ENCODE data around the gene SLC9C2. TPM values are rescaled to one million over a fixed set of nuclear protein-coding genes. Genes with fewer than 3 reads are reported as not detected.

The SLC9C2 gene
- total RNA-seq, 1 donor from 2014 or later = 0.54 TPM

GRCh38 chr1:173491508-173491907 lies 111.4 kb downstream of the SLC9C2 start:
- H3K9me3 ChIP-seq (ENCODE audit: insufficient read depth, low read depth, low read length) = no peaks in the 10 kb centered on the region
- TF ChIP-seq, protein P1, sequence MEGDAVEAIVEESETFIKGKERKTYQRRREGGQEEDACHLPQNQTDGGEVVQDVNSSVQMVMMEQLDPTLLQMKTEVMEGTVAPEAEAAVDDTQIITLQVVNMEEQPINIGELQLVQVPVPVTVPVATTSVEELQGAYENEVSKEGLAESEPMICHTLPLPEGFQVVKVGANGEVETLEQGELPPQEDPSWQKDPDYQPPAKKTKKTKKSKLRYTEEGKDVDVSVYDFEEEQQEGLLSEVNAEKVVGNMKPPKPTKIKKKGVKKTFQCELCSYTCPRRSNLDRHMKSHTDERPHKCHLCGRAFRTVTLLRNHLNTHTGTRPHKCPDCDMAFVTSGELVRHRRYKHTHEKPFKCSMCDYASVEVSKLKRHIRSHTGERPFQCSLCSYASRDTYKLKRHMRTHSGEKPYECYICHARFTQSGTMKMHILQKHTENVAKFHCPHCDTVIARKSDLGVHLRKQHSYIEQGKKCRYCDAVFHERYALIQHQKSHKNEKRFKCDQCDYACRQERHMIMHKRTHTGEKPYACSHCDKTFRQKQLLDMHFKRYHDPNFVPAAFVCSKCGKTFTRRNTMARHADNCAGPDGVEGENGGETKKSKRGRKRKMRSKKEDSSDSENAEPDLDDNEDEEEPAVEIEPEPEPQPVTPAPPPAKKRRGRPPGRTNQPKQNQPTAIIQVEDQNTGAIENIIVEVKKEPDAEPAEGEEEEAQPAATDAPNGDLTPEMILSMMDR (IDR thresholded peaks at IDR 0.05; ENCODE audit: insufficient read depth, low read depth, low read length) = no peak
- no peak for TF ChIP-seq EZH2 (IDR thresholded peaks at IDR 0.05; ENCODE audit: insufficient read depth, low read length)
- peaks cover 25% of the 10 kb centered on the region for H3K36me3 Mint-ChIP-seq (ENCODE audit: low read depth, unreplicated experiment)

GRCh38 chr1:173489929-173490328 lies 112.9 kb downstream of the SLC9C2 start:
- Mint-ChIP-seq H3K36me3 (ENCODE audit: low read depth, unreplicated experiment) (peaks cover 33% of the 10 kb centered on the region), H3K9me3 (ENCODE audit: unreplicated experiment) (peaks cover 10% of the 10 kb centered on the region), H3K4me3 (ENCODE audit: unreplicated experiment) (no peak overlapping the region), H3K4me1 (ENCODE audit: low read depth, unreplicated experiment) (no peaks in the 10 kb centered on the region), H3K27ac (ENCODE audit: unreplicated experiment) (no peak overlapping the region), H3K27me3 (ENCODE audit: low read depth, unreplicated experiment) (no peaks in the 10 kb centered on the region)
- FAIRE-seq = no peak
- no peak for DNase-seq (ENCODE audit: low read depth)
- H3K79me2 ChIP-seq (ENCODE audit: insufficient read depth, low read length) = no peaks in the 10 kb centered on the region
- H3K9ac ChIP-seq (ENCODE audit: low read length) = no peak overlapping the region
- H4K20me1 ChIP-seq (ENCODE audit: insufficient read depth, low read length) = peaks cover 1% of the 10 kb centered on the region
- H3K36me3 ChIP-seq (ENCODE audit: insufficient read depth, low read length) = peaks cover 44% of the 10 kb centered on the region
- no peak overlapping the region for H2AFZ ChIP-seq (ENCODE audit: low read depth, low read length)
- no peak for TF ChIP-seq EZH2 (IDR thresholded peaks at IDR 0.05; ENCODE audit: insufficient read depth, low read length)
- TF ChIP-seq, protein P1 (IDR thresholded peaks at IDR 0.05; ENCODE audit: insufficient read depth, low read depth, low read length) = no peak
- no peak overlapping the region for H3K4me2 ChIP-seq (ENCODE audit: low read length)
- no peaks in the 10 kb centered on the region for H3K4me1 ChIP-seq (ENCODE audit: insufficient read depth, low read length)
- no peak overlapping the region for H3K27ac ChIP-seq (ENCODE audit: low read depth, low read length)
- no peaks in the 10 kb centered on the region for H3K9me3 ChIP-seq (ENCODE audit: insufficient read depth, low read depth, low read length)
- no peak overlapping the region for H3K4me3 ChIP-seq (ENCODE audit: insufficient read depth, low read depth, low read length)
- H3K27me3 ChIP-seq (ENCODE audit: insufficient read depth, low read length) = no peaks in the 10 kb centered on the region

More at GRCh38 chr1:173491508-173491907, 111.4 kb downstream of the SLC9C2 start:
- Mint-ChIP-seq H3K4me1 (ENCODE audit: low read depth, unreplicated experiment) (no peaks in the 10 kb centered on the region), H3K4me3 (ENCODE audit: unreplicated experiment) (no peak overlapping the region), H3K9me3 (ENCODE audit: unreplicated experiment) (peaks cover 10% of the 10 kb centered on the region), H3K27ac (ENCODE audit: unreplicated experiment) (no peak overlapping the region), H3K27me3 (ENCODE audit: low read depth, unreplicated experiment) (no peaks in the 10 kb centered on the region)
- no peaks in the 10 kb centered on the region for H4K20me1 ChIP-seq (ENCODE audit: insufficient read depth, low read length)
- no peak overlapping the region for H3K4me3 ChIP-seq (ENCODE audit: insufficient read depth, low read depth, low read length)
- H3K79me2 ChIP-seq (ENCODE audit: insufficient read depth, low read length) = no peaks in the 10 kb centered on the region
- FAIRE-seq (no peak), DNase-seq (ENCODE audit: low read depth) (no peak)
- peaks cover 28% of the 10 kb centered on the region for H3K36me3 ChIP-seq (ENCODE audit: insufficient read depth, low read length)
- H3K4me1 ChIP-seq (ENCODE audit: insufficient read depth, low read length) = no peaks in the 10 kb centered on the region
- H2AFZ ChIP-seq (ENCODE audit: low read depth, low read length) = no peak overlapping the region
- H3K4me2 ChIP-seq (ENCODE audit: low read length) = no peak overlapping the region
- H3K9ac ChIP-seq (ENCODE audit: low read length) = no peak overlapping the region
- H3K27ac ChIP-seq (ENCODE audit: low read depth, low read length) = no peak overlapping the region
- no peaks in the 10 kb centered on the region for H3K27me3 ChIP-seq (ENCODE audit: insufficient read depth, low read length)

DNA sequence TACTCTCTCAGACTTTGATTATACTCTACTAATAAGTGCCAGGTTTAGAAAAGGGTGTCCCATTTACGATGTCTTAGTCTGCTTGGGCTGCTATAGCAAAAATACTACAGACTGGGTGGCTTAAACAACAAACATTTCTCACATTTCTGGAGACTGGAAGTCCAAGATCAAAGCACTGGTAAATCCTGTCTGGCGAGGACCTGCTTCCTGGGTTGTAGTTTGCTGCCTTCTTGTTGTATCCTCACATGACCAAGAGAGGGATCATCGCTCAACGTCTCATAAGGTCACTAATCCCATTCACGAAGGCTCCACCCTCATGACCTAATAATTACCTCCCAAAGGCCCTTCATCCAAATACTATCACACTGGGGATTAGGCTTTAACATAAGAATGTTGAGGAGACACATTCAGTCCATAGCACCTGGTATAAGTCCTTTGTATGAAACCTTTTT lies 113.7 kb downstream of the SLC9C2 start:
- Mint-ChIP-seq H3K4me1 (ENCODE audit: low read depth, unreplicated experiment) (no peaks in the 10 kb centered on the region), H3K9me3 (ENCODE audit: unreplicated experiment) (peaks cover 10% of the 10 kb centered on the region), H3K36me3 (ENCODE audit: low read depth, unreplicated experiment) (peaks cover 34% of the 10 kb centered on the region), H3K27me3 (ENCODE audit: low read depth, unreplicated experiment) (no peaks in the 10 kb centered on the region), H3K4me3 (ENCODE audit: unreplicated experiment) (no peak overlapping the region), H3K27ac (ENCODE audit: unreplicated experiment) (no peak overlapping the region)
- Histone ChIP-seq H3K4me3 (ENCODE audit: insufficient read depth, low read depth, low read length) (no peak overlapping the region), H4K20me1 (ENCODE audit: insufficient read depth, low read length) (peaks cover 9% of the 10 kb centered on the region), H3K36me3 (ENCODE audit: insufficient read depth, low read length) (peaks cover 52% of the 10 kb centered on the region), H3K27ac (ENCODE audit: low read depth, low read length) (no peak overlapping the region), H3K9me3 (ENCODE audit: insufficient read depth, low read depth, low read length) (no peaks in the 10 kb centered on the region), H3K79me2 (ENCODE audit: insufficient read depth, low read length) (peaks cover 3% of the 10 kb centered on the region), H3K4me1 (ENCODE audit: insufficient read depth, low read length) (no peaks in the 10 kb centered on the region), H3K9ac (ENCODE audit: low read length) (no peak overlapping the region), H3K4me2 (ENCODE audit: low read length) (no peak overlapping the region), H2AFZ (ENCODE audit: low read depth, low read length) (no peak overlapping the region), H3K27me3 (ENCODE audit: insufficient read depth, low read length) (no peaks in the 10 kb centered on the region)
- DNase-seq (ENCODE audit: low read depth) (no peak), FAIRE-seq (no peak)
- TF ChIP-seq EZH2 (IDR thresholded peaks at IDR 0.05; ENCODE audit: insufficient read depth, low read length) = no peak
- TF ChIP-seq, protein P1 (IDR thresholded peaks at IDR 0.05; ENCODE audit: insufficient read depth, low read depth, low read length) = no peak

All from astrocyte (in vitro differentiated cells and primary cell).